Measurements from ENCODE around the gene DNMT3A. TPM values are rescaled to one million over a fixed set of nuclear protein-coding genes. Genes with fewer than 3 reads are reported as not detected.

The DNMT3A gene
- total and polyA plus RNA-seq, 2 of the 8 experiments (the other 6 are each of a cell fraction or from before 2014, with no cell fraction given), result 33.6 to 178 TPM

- Histone ChIP-seq H3K79me2 (ENCODE audit: control insufficient read depth in 1 of 2, insufficient read depth in 2 of 2, low read length in 2 of 2) (peaks cover 0 to 4% of the 10 kb centered on the region in 2 experiments; a peak in 1 of 4 replicates), H3K4ac (replicated peaks; ENCODE audit: insufficient read length, low read depth, low read length) (no peak overlapping the region), H3K4me3 (ENCODE audit: extremely low read depth in 1 of 4, insufficient read depth in 2 of 4, low read depth in 3 of 4, low read length in 4 of 4) (peak overlapping the region in 3 of 4 experiments; percentile 38 to 68 (median 54); a peak in 5 of 8 replicates), H2BK5ac (ENCODE audit: low read depth, low read length) (no peak overlapping the region), H3K23me2 (ENCODE audit: low read depth, low read length) (peaks cover 9% of the 10 kb centered on the region; the same call in 1 of the 2 replicates), H3K14ac (ENCODE audit: insufficient read length) (no peak overlapping the region), H2AFZ (ENCODE audit: low read length) (no peak overlapping the region), H3K27me3 (replicated peaks in 1 of 4; ENCODE audit: control insufficient read depth in 3 of 4, extremely low read depth in 1 of 4, insufficient read depth in 3 of 4, low read length in 3 of 4) (peaks cover 0 to 18% (median 12%) of the 10 kb centered on the region in 4 experiments; a peak in 6 of 7 replicates), H3K23ac (ENCODE audit: insufficient read length) (no peak overlapping the region), H3K9me3 (ENCODE audit: insufficient read depth in 2 of 2, low read depth in 1 of 2, low read length in 1 of 2) (no peaks in the 10 kb centered on the region), H2BK120ac (replicated peaks; ENCODE audit: low read depth, low read length) (no peak overlapping the region), H3K56ac (replicated peaks; ENCODE audit: insufficient read length, low read depth, low read length) (no peak overlapping the region), H2BK20ac (ENCODE audit: low read length) (no peak overlapping the region), H3K27ac (ENCODE audit: low read depth, low read length) (no peak overlapping the region), H3K79me1 (ENCODE audit: low read depth, low read length) (peaks cover 3% of the 10 kb centered on the region; the same call in 1 of the 2 replicates), H2AK5ac (ENCODE audit: low read depth, low read length) (no peak overlapping the region), H2BK15ac (ENCODE audit: low read length) (no peak overlapping the region), H4K20me1 (replicated peaks in 1 of 2; ENCODE audit: control insufficient read depth in 1 of 2, insufficient read depth in 2 of 2, low read length in 2 of 2) (peaks cover 3 to 11% of the 10 kb centered on the region in 2 experiments), H3K4me1 (replicated peaks in 1 of 4; ENCODE audit: control insufficient read depth in 3 of 4, insufficient read depth in 4 of 4, low read length in 3 of 4) (peaks cover 8 to 39% (median 25%) of the 10 kb centered on the region in 4 experiments), H2BK12ac (ENCODE audit: low read depth, low read length) (no peak overlapping the region), H4K91ac (replicated peaks; ENCODE audit: insufficient read length, low read length) (no peak overlapping the region), H3K18ac (ENCODE audit: extremely low read depth, low read length) (peak overlapping the region; percentile 60; the same call in 1 of the 2 replicates), H4K5ac (ENCODE audit: insufficient read length, low read depth, low read length) (no peak overlapping the region), H3K36me3 (ENCODE audit: control insufficient read depth in 2 of 4, insufficient read depth in 4 of 4, low read length in 3 of 4) (no peaks in the 10 kb centered on the region), H3K4me2 (ENCODE audit: insufficient read depth in 1 of 2, low read depth in 2 of 2, low read length in 2 of 2) (peak overlapping the region; percentile 72 to 76), H3K9ac (replicated peaks in 1 of 4; ENCODE audit: extremely low read depth in 1 of 4, low read depth in 3 of 4, low read length in 3 of 4) (no peak overlapping the region), H4K8ac (ENCODE audit: extremely low read depth, insufficient read depth, low read length) (no peak overlapping the region; the same call in 1 of the 2 replicates)
- FAIRE-seq (no peak), DNase-seq (ENCODE audit: low read depth in 1 of 2, low spot score in 2 of 2) (peak in 1 of 2 experiments; percentile 67)
- peak in 1 of 2 experiments; percentile 60; a peak in 1 of 4 replicates for TF ChIP-seq SIN3A (conservative IDR thresholded peaks at IDR 0.05 in 1 of 2, IDR thresholded peaks at IDR 0.05 in 1 of 2; ENCODE audit: low read depth in 1 of 2, low read length in 2 of 2)
- TF ChIP-seq MAFK (IDR thresholded peaks at IDR 0.05; ENCODE audit: low read depth, low read length), result no peak
- peak in 1 of 3 experiments; percentile 12; a peak in 2 of 4 replicates for TF ChIP-seq CTCF (IDR thresholded peaks at IDR 0.05; ENCODE audit: control extremely low read depth in 1 of 3, insufficient read depth in 1 of 3, low read depth in 1 of 3, low read length in 3 of 3)
- TF ChIP-seq HDAC6 (IDR thresholded peaks at IDR 0.05; ENCODE audit: low read depth, low read length), result no peak
- no peak for TF ChIP-seq CTBP2 (IDR thresholded peaks at IDR 0.05; ENCODE audit: borderline replicate concordance, insufficient read depth, insufficient read length, low read length)
- peak; percentile 17 to 47; a peak in 3 of 4 replicates for TF ChIP-seq RAD21 (IDR thresholded peaks at IDR 0.05 in 1 of 2, conservative IDR thresholded peaks at IDR 0.05 in 1 of 2; ENCODE audit: low read depth in 2 of 2, low read length in 2 of 2)
- no peak for TF ChIP-seq GTF2F1 (IDR thresholded peaks at IDR 0.05; ENCODE audit: borderline replicate concordance, low read depth, low read length)
- CTCF ChIA-PET (ENCODE audit: partially characterized antibody), result interaction anchor here (0.7 to 11.4 kb wide), 16 partner anchors 8 to 140 kb away, joined by 3 to 178 read pairs (median 4); no protein-coding TSS in a partner anchor
- POLR2A ChIA-PET (ENCODE audit: partially characterized antibody), result interaction anchor here (0.8 to 2.2 kb wide), 10 partner anchors 9 to 88 kb away, joined by 3 to 9 read pairs (median 3); no protein-coding TSS in a partner anchor
- 34% methylated on average over 12 of the region's 18 CpGs; no CpG with 5 or more reads in 1 of the 2 experiments for WGBS, 2 experiments (ENCODE audit: extremely low coverage in 1 of 2, insufficient coverage in 1 of 2, insufficient read length in 1 of 2, insufficient replicate concordance in 2 of 2, low coverage in 1 of 2, low lambda C conversion rate in 2 of 2, missing lambda C conversion rate in 1 of 2)
Measured at GRCh38 chr2:25339791-25340180, 1.9 kb downstream of the DNMT3A start.
